ENCODE results near the gene ACOXL. TPM values are rescaled to one million over a fixed set of nuclear protein-coding genes. Genes with fewer than 3 reads are reported as not detected.

Gene ACOXL
- total and polyA plus RNA-seq, 9 of the 15 experiments (the other 6 are each of a cell fraction or from before 2014, with no cell fraction given) = 0.31 to 0.56 TPM; not detected in 7

GRCh38 chr2:110800611-110801402 is 68.4 kb downstream of the ACOXL start:
- Histone ChIP-seq H3K9ac (ENCODE audit: insufficient read depth in 1 of 2, low read depth in 2 of 2, low read length in 2 of 2) (no peak overlapping the region), H2AFZ (ENCODE audit: low read depth, low read length) (no peak overlapping the region), H3K4me2 (ENCODE audit: insufficient read depth, low read length) (no peak overlapping the region), H3K4me1 (replicated peaks in 1 of 2; ENCODE audit: control insufficient read depth in 2 of 2, insufficient read depth in 2 of 2, low read length in 2 of 2) (no peaks in the 10 kb centered on the region), H3K9me1 (ENCODE audit: control insufficient read depth, insufficient read depth, low read length) (no peaks in the 10 kb centered on the region), H3K79me2 (ENCODE audit: control insufficient read depth, insufficient read depth, low read length) (no peaks in the 10 kb centered on the region), H4K20me1 (replicated peaks; ENCODE audit: control insufficient read depth, insufficient read depth, low read length) (no peaks in the 10 kb centered on the region), H3K27me3 (ENCODE audit: control insufficient read depth in 2 of 2, insufficient read depth in 2 of 2, low read length in 2 of 2) (peaks cover 16 to 50% of the 10 kb centered on the region in 2 experiments), H3K4me3 (no peak overlapping the region), H3K36me3 (ENCODE audit: control insufficient read depth, insufficient read depth, low read length) (no peaks in the 10 kb centered on the region), H3K27ac (ENCODE audit: extremely low read depth, low read depth, low read length) (no peak overlapping the region), H3K9me3 (replicated peaks; ENCODE audit: control insufficient read depth, insufficient read depth, low read depth, low read length) (peaks cover 6% of the 10 kb centered on the region; the same call in 1 of the 2 replicates)
- ChIA-PET POLR2A (no interaction called here), CTCF (ENCODE audit: low intra/inter-chr PET ratio) (no interaction called here)
- BruUV-seq (replicated peaks) = no TSS peak
- no peak for ATAC-seq
- no peak for DNase-seq (ENCODE audit: extremely low read depth in 1 of 4, low spot score in 3 of 4)
- intact Hi-C loops (cut with micrococcal nuclease) = no loop called here
- no peak for FAIRE-seq
- in situ Hi-C loops (cut with MboI) = loop anchor here (25.0 kb wide), 1 partner anchor 911 kb away; no protein-coding TSS in a partner anchor
- 5% methylated on average over 7 of the region's 7 CpGs for WGBS (ENCODE audit: insufficient coverage, low coverage, missing lambda C conversion rate)
- no peak for TF ChIP-seq POLR2H (tag; IDR thresholded peaks at IDR 0.05; ENCODE audit: low read depth)
- TF ChIP-seq KDM4B (IDR thresholded peaks at IDR 0.05; ENCODE audit: borderline replicate concordance in 2 of 2, low read depth in 1 of 2) = no peak
- TF ChIP-seq ZBTB26 (CRISPR knock-in tag; IDR thresholded peaks at IDR 0.05) = no peak
- no peak for TF ChIP-seq STAT5A (IDR thresholded peaks at IDR 0.05; ENCODE audit: borderline replicate concordance, low read length)
- TF ChIP-seq KLF16 (IDR thresholded peaks at IDR 0.05) = no peak
- TF ChIP-seq TAL1 (IDR thresholded peaks at IDR 0.05) = no peak
- TF ChIP-seq, protein P1, sequence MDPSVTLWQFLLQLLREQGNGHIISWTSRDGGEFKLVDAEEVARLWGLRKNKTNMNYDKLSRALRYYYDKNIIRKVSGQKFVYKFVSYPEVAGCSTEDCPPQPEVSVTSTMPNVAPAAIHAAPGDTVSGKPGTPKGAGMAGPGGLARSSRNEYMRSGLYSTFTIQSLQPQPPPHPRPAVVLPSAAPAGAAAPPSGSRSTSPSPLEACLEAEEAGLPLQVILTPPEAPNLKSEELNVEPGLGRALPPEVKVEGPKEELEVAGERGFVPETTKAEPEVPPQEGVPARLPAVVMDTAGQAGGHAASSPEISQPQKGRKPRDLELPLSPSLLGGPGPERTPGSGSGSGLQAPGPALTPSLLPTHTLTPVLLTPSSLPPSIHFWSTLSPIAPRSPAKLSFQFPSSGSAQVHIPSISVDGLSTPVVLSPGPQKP (CRISPR knock-in tag; IDR thresholded peaks at IDR 0.05) = no peak
- no peak for TF ChIP-seq E2F8 (IDR thresholded peaks at IDR 0.05; ENCODE audit: low read depth, partially characterized antibody)
- no peak for TF ChIP-seq FOXK2 (conservative IDR thresholded peaks at IDR 0.05 in 1 of 2, IDR thresholded peaks at IDR 0.05 in 1 of 2; ENCODE audit: low read depth in 2 of 2)
- TF ChIP-seq ZNF644 (tag; IDR thresholded peaks at IDR 0.05; ENCODE audit: low read depth) = no peak
- no peak for TF ChIP-seq TOE1 (IDR thresholded peaks at IDR 0.05; ENCODE audit: borderline replicate concordance)
- no peak for TF ChIP-seq TOE1 (CRISPR knock-in tag; IDR thresholded peaks at IDR 0.05; ENCODE audit: borderline replicate concordance, low read depth)
- TF ChIP-seq ARHGAP35 (IDR thresholded peaks at IDR 0.05; ENCODE audit: partially characterized antibody) = no peak
- no peak for TF ChIP-seq ELF2 (CRISPR knock-in tag; IDR thresholded peaks at IDR 0.05)

Measured in K562 (cell line).